ENCODE data around the gene PROKR2. TPM values are rescaled to one million over a fixed set of nuclear protein-coding genes. Genes with fewer than 3 reads are reported as not detected.

PROKR2 gene
- total and polyA plus RNA-seq, 2 of the 8 experiments (the other 6 are each of a cell fraction or from before 2014, with no cell fraction given) = 3.3 to 7.7 TPM

DNA sequence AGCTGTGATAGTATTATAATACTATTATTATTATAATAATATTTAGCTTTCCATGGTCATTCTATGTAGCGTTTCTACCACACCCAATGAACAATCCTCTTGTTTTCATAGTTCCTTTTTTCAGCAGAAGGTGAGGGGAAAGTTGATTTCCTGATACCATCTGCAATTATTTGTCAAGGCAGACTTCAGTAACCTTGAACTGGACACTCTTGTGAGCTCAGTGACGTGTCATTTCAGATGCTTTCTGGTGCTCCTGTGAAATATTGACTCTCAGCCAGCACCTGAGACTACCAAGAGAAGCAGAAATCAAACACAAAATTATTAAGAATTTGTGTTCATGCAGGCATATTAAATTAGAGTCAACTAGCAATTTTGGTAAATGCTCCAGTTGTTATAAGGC lies 46.0 kb upstream of the PROKR2 start:
- no peak overlapping the region for H3K18ac ChIP-seq (ENCODE audit: extremely low read depth, low read length)
- no peak overlapping the region for H3K4me3 ChIP-seq (ENCODE audit: extremely low read depth in 1 of 4, insufficient read depth in 2 of 4, low read depth in 3 of 4, low read length in 4 of 4)
- H2AFZ ChIP-seq (ENCODE audit: low read length) = no peak overlapping the region
- H4K5ac ChIP-seq (ENCODE audit: insufficient read length, low read depth, low read length) = no peak overlapping the region
- H3K79me2 ChIP-seq (ENCODE audit: control insufficient read depth in 1 of 2, insufficient read depth in 2 of 2, low read length in 2 of 2) = no peaks in the 10 kb centered on the region
- no peak overlapping the region for H3K9ac ChIP-seq (replicated peaks in 1 of 4; ENCODE audit: extremely low read depth in 1 of 4, low read depth in 3 of 4, low read length in 3 of 4)
- no peak overlapping the region for H3K4me2 ChIP-seq (ENCODE audit: insufficient read depth in 1 of 2, low read depth in 2 of 2, low read length in 2 of 2)
- H4K20me1 ChIP-seq (replicated peaks in 1 of 2; ENCODE audit: control insufficient read depth in 1 of 2, insufficient read depth in 2 of 2, low read length in 2 of 2) = no peaks in the 10 kb centered on the region
- H3K14ac ChIP-seq (ENCODE audit: insufficient read length) = no peak overlapping the region
- H3K4me1 ChIP-seq (replicated peaks in 1 of 4; ENCODE audit: control insufficient read depth in 3 of 4, insufficient read depth in 4 of 4, low read length in 3 of 4) = peaks cover 0 to 5% (median under 1%) of the 10 kb centered on the region in 4 experiments; a peak in 1 of 7 replicates
- no peak overlapping the region for H3K23ac ChIP-seq (ENCODE audit: insufficient read length)
- ChIA-PET CTCF (ENCODE audit: partially characterized antibody) (no interaction called here), POLR2A (ENCODE audit: partially characterized antibody) (no interaction called here)
- H4K8ac ChIP-seq (ENCODE audit: extremely low read depth, insufficient read depth, low read length) = no peak overlapping the region
- no peak for DNase-seq (ENCODE audit: low read depth in 1 of 2, low spot score in 2 of 2)
- no peak overlapping the region for H2AK5ac ChIP-seq (ENCODE audit: low read depth, low read length)
- H3K23me2 ChIP-seq (ENCODE audit: low read depth, low read length) = no peaks in the 10 kb centered on the region
- no peak overlapping the region for H2BK5ac ChIP-seq (ENCODE audit: low read depth, low read length)
- no peak for FAIRE-seq
- H3K4ac ChIP-seq (replicated peaks; ENCODE audit: insufficient read length, low read depth, low read length) = no peak overlapping the region
- H2BK20ac ChIP-seq (ENCODE audit: low read length) = no peak overlapping the region
- peaks cover 8 to 18% of the 10 kb centered on the region in 2 experiments; a peak in 3 of 4 replicates for H3K9me3 ChIP-seq (ENCODE audit: insufficient read depth in 2 of 2, low read depth in 1 of 2, low read length in 1 of 2)
- no peaks in the 10 kb centered on the region for H3K79me1 ChIP-seq (ENCODE audit: low read depth, low read length)
- no peaks in the 10 kb centered on the region for H3K27me3 ChIP-seq (replicated peaks in 1 of 4; ENCODE audit: control insufficient read depth in 3 of 4, extremely low read depth in 1 of 4, insufficient read depth in 3 of 4, low read length in 3 of 4)
- TF ChIP-seq YY1 (IDR thresholded peaks at IDR 0.05; ENCODE audit: low read depth, low read length) (no peak), RXRA (IDR thresholded peaks at IDR 0.05; ENCODE audit: insufficient read depth, low read depth, low read length) (no peak), RAD21 (IDR thresholded peaks at IDR 0.05 in 1 of 2, conservative IDR thresholded peaks at IDR 0.05 in 1 of 2; ENCODE audit: low read depth in 2 of 2, low read length in 2 of 2) (no peak), SRF (IDR thresholded peaks at IDR 0.05; ENCODE audit: low read depth, low read length) (no peak), CTBP2 (IDR thresholded peaks at IDR 0.05; ENCODE audit: borderline replicate concordance, insufficient read depth, insufficient read length, low read length) (no peak), RNF2 (IDR thresholded peaks at IDR 0.05; ENCODE audit: borderline replicate concordance, low read depth, low read length, missing control alignments, poor library complexity, severe bottlenecking) (no peak), EP300 (IDR thresholded peaks at IDR 0.05; ENCODE audit: borderline replicate concordance in 1 of 2, low read depth in 2 of 2, low read length in 2 of 2) (no peak), TCF12 (IDR thresholded peaks at IDR 0.05; ENCODE audit: low read depth, low read length) (no peak), SP2 (IDR thresholded peaks at IDR 0.05; ENCODE audit: low read length) (no peak)
- TF ChIP-seq, protein P1, sequence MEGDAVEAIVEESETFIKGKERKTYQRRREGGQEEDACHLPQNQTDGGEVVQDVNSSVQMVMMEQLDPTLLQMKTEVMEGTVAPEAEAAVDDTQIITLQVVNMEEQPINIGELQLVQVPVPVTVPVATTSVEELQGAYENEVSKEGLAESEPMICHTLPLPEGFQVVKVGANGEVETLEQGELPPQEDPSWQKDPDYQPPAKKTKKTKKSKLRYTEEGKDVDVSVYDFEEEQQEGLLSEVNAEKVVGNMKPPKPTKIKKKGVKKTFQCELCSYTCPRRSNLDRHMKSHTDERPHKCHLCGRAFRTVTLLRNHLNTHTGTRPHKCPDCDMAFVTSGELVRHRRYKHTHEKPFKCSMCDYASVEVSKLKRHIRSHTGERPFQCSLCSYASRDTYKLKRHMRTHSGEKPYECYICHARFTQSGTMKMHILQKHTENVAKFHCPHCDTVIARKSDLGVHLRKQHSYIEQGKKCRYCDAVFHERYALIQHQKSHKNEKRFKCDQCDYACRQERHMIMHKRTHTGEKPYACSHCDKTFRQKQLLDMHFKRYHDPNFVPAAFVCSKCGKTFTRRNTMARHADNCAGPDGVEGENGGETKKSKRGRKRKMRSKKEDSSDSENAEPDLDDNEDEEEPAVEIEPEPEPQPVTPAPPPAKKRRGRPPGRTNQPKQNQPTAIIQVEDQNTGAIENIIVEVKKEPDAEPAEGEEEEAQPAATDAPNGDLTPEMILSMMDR (IDR thresholded peaks at IDR 0.05; ENCODE audit: control extremely low read depth in 1 of 3, insufficient read depth in 1 of 3, low read depth in 1 of 3, low read length in 3 of 3) = no peak
- H3K36me3 ChIP-seq (ENCODE audit: control insufficient read depth in 2 of 4, insufficient read depth in 4 of 4, low read length in 3 of 4) = peaks cover 0 to 3% (median 0%) of the 10 kb centered on the region in 4 experiments; a peak in 1 of 8 replicates
- H3K56ac ChIP-seq (replicated peaks; ENCODE audit: insufficient read length, low read depth, low read length) = no peak overlapping the region
- no peak overlapping the region for H2BK120ac ChIP-seq (replicated peaks; ENCODE audit: low read depth, low read length)
- 39% methylated on average over 2 of the region's 2 CpGs; no CpG with 5 or more reads in 1 of the 2 experiments for WGBS, 2 experiments (ENCODE audit: extremely low coverage in 1 of 2, insufficient coverage in 1 of 2, insufficient read length in 1 of 2, insufficient replicate concordance in 2 of 2, low coverage in 1 of 2, low lambda C conversion rate in 2 of 2, missing lambda C conversion rate in 1 of 2)
- no peak overlapping the region for H2BK12ac ChIP-seq (ENCODE audit: low read depth, low read length)
- H3K27ac ChIP-seq (ENCODE audit: low read depth, low read length) = no peak overlapping the region
- no peak overlapping the region for H4K91ac ChIP-seq (replicated peaks; ENCODE audit: insufficient read length, low read length)
- H2BK15ac ChIP-seq (ENCODE audit: low read length) = no peak overlapping the region

Measured in H1 (cell line).